ENCODE data around the gene PCSK4. TPM values are rescaled to one million over a fixed set of nuclear protein-coding genes. Genes with fewer than 3 reads are reported as not detected.
A peak's percentile ranks its signal among the peaks of the same experiment; 100 is the strongest.

PCSK4 gene
- total and polyA plus RNA-seq, 9 of the 15 experiments (the other 6 are each of a cell fraction or from before 2014, with no cell fraction given), result 0.01 to 9.1 (median 2.1) TPM; not detected in 1

- 93% methylated on average over 30 of the region's 47 CpGs for WGBS (ENCODE audit: insufficient coverage, low coverage, missing lambda C conversion rate)
- Histone ChIP-seq H3K9me1 (ENCODE audit: control insufficient read depth, insufficient read depth, low read length) (peaks cover 3% of the 10 kb centered on the region), H3K79me2 (ENCODE audit: control insufficient read depth, insufficient read depth, low read length) (peaks cover 15% of the 10 kb centered on the region), H3K4me2 (ENCODE audit: insufficient read depth, low read length) (no peak overlapping the region), H3K27ac (ENCODE audit: extremely low read depth, low read depth, low read length) (no peak overlapping the region), H2AFZ (ENCODE audit: low read depth, low read length) (no peak overlapping the region), H3K9ac (ENCODE audit: insufficient read depth in 1 of 2, low read depth in 2 of 2, low read length in 2 of 2) (peak overlapping the region in 1 of 2 experiments; percentile 78; a peak in 2 of 4 replicates), H3K4me3 (no peak overlapping the region), H4K20me1 (replicated peaks; ENCODE audit: control insufficient read depth, insufficient read depth, low read length) (peaks cover 20% of the 10 kb centered on the region), H3K36me3 (ENCODE audit: control insufficient read depth, insufficient read depth, low read length) (peaks cover 68% of the 10 kb centered on the region; the same call in 2 of the 3 replicates), H3K4me1 (replicated peaks in 1 of 2; ENCODE audit: control insufficient read depth in 2 of 2, insufficient read depth in 2 of 2, low read length in 2 of 2) (peaks cover 15 to 81% of the 10 kb centered on the region in 2 experiments; a peak in 4 of 5 replicates), H3K27me3 (ENCODE audit: control insufficient read depth in 2 of 2, insufficient read depth in 2 of 2, low read length in 2 of 2) (no peaks in the 10 kb centered on the region), H3K9me3 (replicated peaks; ENCODE audit: control insufficient read depth, insufficient read depth, low read depth, low read length) (no peaks in the 10 kb centered on the region)
- POLR2A ChIA-PET, result interaction anchor here (0.7 to 7.0 kb wide), 3 partner anchors 10 to 335 kb away, joined by 3 to 52 read pairs (median 5); no protein-coding TSS in a partner anchor
- intact Hi-C loops (cut with micrococcal nuclease), result no loop called here
- no TSS peak for BruUV-seq (replicated peaks)
- FAIRE-seq (no peak), DNase-seq (ENCODE audit: extremely low read depth in 1 of 4, low spot score in 3 of 4) (no peak), ATAC-seq (no peak)
- peak; percentile 48; the same call in 1 of the 2 replicates for TF ChIP-seq GABPB1 (CRISPR knock-in tag; IDR thresholded peaks at IDR 0.05)
- peak; percentile 61; the same call in 1 of the 2 replicates for TF ChIP-seq POLR2G (IDR thresholded peaks at IDR 0.05; ENCODE audit: low read depth, low read length)
- TF ChIP-seq, protein P1, sequence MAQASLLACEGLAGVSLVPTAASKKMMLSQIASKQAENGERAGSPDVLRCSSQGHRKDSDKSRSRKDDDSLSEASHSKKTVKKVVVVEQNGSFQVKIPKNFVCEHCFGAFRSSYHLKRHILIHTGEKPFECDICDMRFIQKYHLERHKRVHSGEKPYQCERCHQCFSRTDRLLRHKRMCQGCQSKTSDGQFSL (CRISPR knock-in tag; IDR thresholded peaks at IDR 0.05), result peak; percentile 60; the same call in 1 of the 2 replicates
- TF ChIP-seq, protein P1 (tag; IDR thresholded peaks at IDR 0.05), result no peak
- peak; percentile 78 for TF ChIP-seq NR2C1 (IDR thresholded peaks at IDR 0.05)
- no peak for TF ChIP-seq NR2C1 (tag; IDR thresholded peaks at IDR 0.05)
- no peak for TF ChIP-seq SRSF7 (optimal IDR thresholded peaks at IDR 0.05; ENCODE audit: low read depth, low read length)
- in situ Hi-C loops (cut with MboI), result no loop called here
- CTCF ChIA-PET (ENCODE audit: low intra/inter-chr PET ratio), result no interaction called here
These were observed 56.8 kb downstream of the PCSK4 start for GRCh38 chr19:1433119-1434039.
